ENCODE measurements around the gene NAA80. TPM values are rescaled to one million over a fixed set of nuclear protein-coding genes. Genes with fewer than 3 reads are reported as not detected.
"Not testable (repeated sequence)": the region's sequence is repeated elsewhere in the genome, so short reads cannot be mapped to it uniquely, and the experiment has no call there.

NAA80 gene
- polyA plus RNA-seq, 1 donor = 6.3 TPM

GRCh38 chr3:50290161-50290641, 9.0 kb downstream of the NAA80 start:
- no peak for DNase-seq (ENCODE audit: low read depth)

DNA sequence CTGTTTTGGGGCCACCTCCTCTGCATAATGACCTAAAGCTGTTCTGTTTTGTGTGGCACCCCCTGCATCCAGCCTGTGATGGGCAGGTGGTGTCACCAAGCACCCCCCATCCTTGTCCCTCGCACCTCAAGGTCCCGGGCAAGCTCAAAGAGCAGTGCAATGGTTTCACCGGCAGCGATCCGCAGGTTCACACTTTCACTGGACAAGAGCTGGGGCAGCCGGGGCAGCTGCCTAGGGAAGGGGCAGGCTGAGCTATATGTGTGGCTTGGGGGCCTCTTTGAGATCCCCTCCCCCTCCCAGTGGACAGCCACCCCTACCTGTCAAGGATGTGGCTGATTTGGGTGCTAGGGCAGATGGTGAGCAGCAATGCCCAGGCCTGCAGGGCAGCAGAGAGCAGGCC, 10.1 kb downstream of the NAA80 start:
- no peak for DNase-seq (ENCODE audit: low read depth)

- DNase-seq (ENCODE audit: low read depth) = no peak
These were observed 10.7 kb downstream of the NAA80 start for GRCh38 chr3:50288387-50289007.

DNA sequence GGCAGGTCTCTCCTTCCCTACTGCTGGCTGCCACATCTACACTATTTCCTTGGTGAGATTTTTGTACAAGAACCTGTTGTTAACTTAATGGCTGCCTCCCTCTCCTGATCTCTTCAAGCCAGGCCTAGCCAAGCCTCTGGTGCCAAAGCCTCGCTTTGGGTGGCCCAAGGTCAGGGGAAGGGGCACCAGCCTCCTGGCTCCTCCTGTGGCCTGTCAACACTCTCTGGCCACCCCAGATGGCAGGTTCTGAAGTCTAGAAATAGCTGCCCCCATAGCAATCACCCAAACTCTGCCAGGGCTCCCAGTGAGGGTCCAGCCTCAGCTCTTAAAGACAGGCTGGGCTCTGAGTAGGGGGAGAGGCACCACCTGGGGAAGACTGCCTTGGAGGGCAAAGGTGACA, 11.9 kb downstream of the NAA80 start:
- no peak for DNase-seq (ENCODE audit: low read depth)

GRCh38 chr3:50286322-50287227, 12.6 kb downstream of the NAA80 start:
- no peak for DNase-seq (ENCODE audit: low read depth)

GRCh38 chr3:50284121-50284520, 15.1 kb downstream of the NAA80 start:
- not testable (repeated sequence) for DNase-seq (ENCODE audit: low read depth)

- DNase-seq (ENCODE audit: low read depth) = no peak
These were observed 19.8 kb downstream of the NAA80 start for GRCh38 chr3:50279255-50280016.

GRCh38 chr3:50278880-50279224, 20.4 kb downstream of the NAA80 start, which contains the start of gene LSMEM2:
Gene LSMEM2, plus strand, starts transcription at chr3:50279087. Its CDS starts 27 bp downstream, at chr3:50279114.
- DNase-seq (ENCODE audit: low read depth) = no peak

DNA sequence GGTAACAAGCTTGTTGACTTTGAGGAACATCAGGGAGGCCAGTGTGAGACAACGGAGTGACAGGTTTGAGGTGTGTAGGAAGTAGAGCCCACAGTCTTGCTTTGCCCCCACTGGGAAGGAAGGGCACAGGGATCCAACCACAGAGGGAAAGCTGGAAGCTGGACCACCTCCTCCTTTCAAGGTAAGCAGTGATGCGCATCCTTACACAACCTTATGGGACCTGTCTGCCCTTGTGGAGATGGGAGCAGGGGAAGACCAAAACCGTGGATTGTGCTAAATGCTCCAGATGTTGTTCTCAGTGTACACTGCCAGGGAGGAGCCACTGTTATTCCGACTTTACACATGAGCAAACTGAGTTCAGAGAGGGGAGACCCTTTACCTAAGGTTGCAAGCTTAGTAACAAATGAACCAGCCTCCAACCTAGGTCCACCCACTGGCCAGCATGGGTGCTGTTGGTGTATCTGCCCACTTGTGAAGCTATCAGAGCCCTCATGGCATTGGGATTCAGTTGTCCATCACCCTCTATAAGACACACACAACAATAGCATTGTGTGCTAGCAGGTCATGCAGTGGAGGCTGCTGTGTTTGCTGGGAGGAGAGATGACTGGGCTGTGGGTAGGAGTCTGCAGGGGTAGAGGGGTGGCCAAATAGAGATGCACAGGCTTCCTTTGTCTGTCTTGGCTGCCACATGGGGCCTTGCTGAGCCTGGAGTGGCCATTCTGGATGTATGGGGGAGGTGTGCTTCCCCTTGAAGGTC, 20.9 kb downstream of the NAA80 start:
- DNase-seq (ENCODE audit: low read depth) = no peak

DNA sequence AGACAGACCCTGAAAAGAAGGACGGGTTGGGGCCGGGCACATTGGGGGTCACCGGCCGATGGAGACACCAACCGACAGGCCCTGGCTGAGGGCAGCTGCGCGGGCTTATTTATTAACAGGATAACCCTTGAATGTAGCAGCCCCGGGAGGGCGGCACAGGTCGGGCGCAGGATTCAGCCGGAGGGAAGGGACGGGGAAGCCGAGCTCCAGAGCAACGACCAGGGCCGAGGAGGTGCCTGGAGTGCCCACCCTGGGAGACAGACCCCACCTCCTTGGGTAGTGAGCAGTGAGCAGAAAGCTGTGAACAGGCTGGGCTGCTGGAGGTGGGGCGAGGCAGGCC, 22.5 kb downstream of the NAA80 start:
- no peak for DNase-seq (ENCODE audit: low read depth)

GRCh38 chr3:50275996-50276761, 23.0 kb downstream of the NAA80 start:
- no peak for DNase-seq (ENCODE audit: low read depth)

DNA sequence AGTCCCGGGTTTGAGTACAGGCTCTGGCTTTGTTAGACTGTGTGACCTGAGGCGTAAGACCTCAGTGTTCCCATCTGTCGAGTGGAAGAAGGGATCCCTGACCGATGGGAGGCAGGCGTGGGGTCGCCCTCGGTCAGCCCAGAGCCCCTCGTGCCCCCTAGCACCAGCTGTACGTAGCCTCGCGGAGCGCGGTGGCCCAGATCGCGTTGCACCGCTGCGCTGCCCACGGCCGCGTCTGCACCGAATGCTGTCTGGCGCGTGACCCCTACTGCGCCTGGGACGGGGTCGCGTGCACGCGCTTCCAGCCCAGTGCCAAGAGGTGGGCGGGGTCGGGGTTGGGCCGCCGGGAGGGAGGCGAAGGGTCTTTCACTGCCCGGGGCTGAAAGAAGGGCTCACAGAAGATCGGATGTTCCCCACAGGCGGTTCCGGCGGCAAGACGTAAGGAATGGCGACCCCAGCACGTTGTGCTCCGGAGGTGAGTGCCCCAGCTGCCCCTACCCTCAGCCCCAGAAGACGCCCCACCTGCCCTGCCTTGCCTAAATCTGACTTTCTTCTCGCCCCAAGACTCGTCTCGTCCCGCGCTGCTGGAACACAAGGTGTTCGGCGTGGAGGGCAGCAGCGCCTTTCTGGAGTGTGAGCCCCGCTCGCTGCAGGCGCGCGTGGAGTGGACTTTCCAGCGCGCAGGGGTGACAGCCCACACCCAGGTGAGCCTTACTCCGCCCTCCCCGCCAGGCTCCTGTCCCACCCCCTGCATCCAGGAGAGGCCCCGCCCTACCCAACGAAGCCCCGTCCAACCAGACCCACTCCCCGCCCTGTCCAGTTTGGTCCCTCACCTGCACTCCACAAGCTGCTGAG, 23.8 kb downstream of the NAA80 start:
- DNase-seq (ENCODE audit: low read depth) = no peak

GRCh38 chr3:50274371-50275104, 24.7 kb downstream of the NAA80 start:
- DNase-seq (ENCODE audit: low read depth) = no peak

- DNase-seq (ENCODE audit: low read depth) = no peak
These were observed 25.5 kb downstream of the NAA80 start for GRCh38 chr3:50273689-50274065.

DNA sequence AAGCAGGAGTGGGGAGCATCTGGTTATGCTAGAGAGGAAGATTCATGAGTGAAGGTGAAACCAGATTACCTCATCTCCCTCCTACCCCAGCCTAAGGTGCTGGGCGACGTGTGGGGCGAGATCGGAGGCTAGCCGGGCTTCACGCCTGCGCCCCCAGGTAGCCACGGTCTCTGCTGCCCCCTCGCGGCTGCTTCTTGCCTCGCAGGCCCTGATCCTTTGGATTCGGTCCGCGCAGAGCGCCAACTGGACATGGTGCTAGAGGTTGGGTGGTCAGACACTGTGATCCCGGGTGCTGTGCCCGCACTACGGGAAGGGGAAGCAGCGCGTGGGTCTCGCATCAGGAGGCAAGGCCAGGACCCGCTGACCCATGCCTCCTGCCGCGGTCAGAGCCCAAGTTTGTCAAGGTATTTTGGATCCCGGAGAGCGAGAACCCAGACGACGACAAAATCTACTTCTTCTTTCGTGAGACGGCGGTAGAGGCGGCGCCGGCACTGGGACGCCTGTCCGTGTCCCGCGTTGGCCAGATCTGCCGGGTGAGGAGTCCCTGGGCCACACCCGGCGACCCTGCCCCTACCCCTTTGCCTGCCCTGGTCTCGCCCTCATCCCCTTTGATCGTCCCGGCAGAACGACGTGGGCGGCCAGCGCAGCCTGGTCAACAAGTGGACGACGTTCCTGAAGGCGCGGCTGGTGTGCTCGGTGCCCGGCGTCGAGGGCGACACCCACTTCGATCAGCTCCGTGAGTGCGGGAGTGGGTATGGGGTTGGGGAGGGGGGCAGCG, 26.1 kb downstream of the NAA80 start:
- DNase-seq (ENCODE audit: low read depth) = no peak

- DNase-seq (ENCODE audit: low read depth) = not testable (repeated sequence)
These were observed 26.7 kb downstream of the NAA80 start for GRCh38 chr3:50272538-50272910.

- DNase-seq (ENCODE audit: low read depth) = no peak
These were observed 27.8 kb downstream of the NAA80 start for GRCh38 chr3:50271314-50271936.
